Measurements from ENCODE around the gene TEX48. TPM values are rescaled to one million over a fixed set of nuclear protein-coding genes. Genes with fewer than 3 reads are reported as not detected.

The TEX48 gene
- total RNA-seq, 1 experiment from 2014 or later: 2.4 TPM

- no peaks in the 10 kb centered on the region for H3K9me2 ChIP-seq (replicated peaks; ENCODE audit: low read length)
- H2AFZ ChIP-seq (ENCODE audit: low read length): no peak overlapping the region
- H3K27ac ChIP-seq (ENCODE audit: low read length): peak overlapping the region; percentile 98
- ATAC-seq: no peak
- no peak overlapping the region for H3K4me3 ChIP-seq (ENCODE audit: low read length)
- H3K4me2 ChIP-seq (ENCODE audit: low read length): no peak overlapping the region
- peak overlapping the region; percentile 80 for H3K9ac ChIP-seq (ENCODE audit: low read length)
- no peaks in the 10 kb centered on the region for H3K9me3 ChIP-seq (ENCODE audit: low read length)
- no peaks in the 10 kb centered on the region for H3K36me3 ChIP-seq (ENCODE audit: low read depth, low read length)
- peaks cover 57% of the 10 kb centered on the region for H3K4me1 ChIP-seq (ENCODE audit: insufficient read depth, low read length)
- CTCF ChIA-PET: no interaction called here
- TF ChIP-seq EZH2phosphoT487 (IDR thresholded peaks at IDR 0.05; ENCODE audit: borderline replicate concordance, low read length): no peak
- TF ChIP-seq CTCF (conservative IDR thresholded peaks at IDR 0.05; ENCODE audit: low read depth, low read length): no peak
- TF ChIP-seq EZH2 (IDR thresholded peaks at IDR 0.05; ENCODE audit: low read length, unreplicated experiment): no peak
- no peaks in the 10 kb centered on the region for H3K79me2 ChIP-seq (ENCODE audit: low read length)
- POLR2A ChIA-PET (ENCODE audit: unreplicated experiment): no interaction called here
- H4K20me1 ChIP-seq (ENCODE audit: low read length): no peaks in the 10 kb centered on the region
- H3K27me3 ChIP-seq (ENCODE audit: low read length): no peaks in the 10 kb centered on the region
- DNase-seq: no peak
- no peaks in the 10 kb centered on the region for H3F3A ChIP-seq (ENCODE audit: low read length, unreplicated experiment)
- intact Hi-C loops (cut with micrococcal nuclease): no loop called here
- BruUV-seq (replicated peaks): no TSS peak
These were observed 6.4 kb upstream of the TEX48 start for GRCh38 chr9:114688379-114688778.

- no peak for TF ChIP-seq EZH2phosphoT487 (IDR thresholded peaks at IDR 0.05; ENCODE audit: borderline replicate concordance, low read length)
- TF ChIP-seq EZH2 (IDR thresholded peaks at IDR 0.05; ENCODE audit: low read length, unreplicated experiment): no peak
- TF ChIP-seq CTCF (conservative IDR thresholded peaks at IDR 0.05; ENCODE audit: low read depth, low read length): no peak
- Histone ChIP-seq H3K27me3 (ENCODE audit: low read length) (no peaks in the 10 kb centered on the region), H3K9me2 (replicated peaks; ENCODE audit: low read length) (no peaks in the 10 kb centered on the region), H2AFZ (ENCODE audit: low read length) (no peak overlapping the region), H4K20me1 (ENCODE audit: low read length) (no peaks in the 10 kb centered on the region), H3K4me2 (ENCODE audit: low read length) (peak overlapping the region; percentile 42), H3K4me1 (ENCODE audit: insufficient read depth, low read length) (peaks cover 45% of the 10 kb centered on the region), H3K9ac (ENCODE audit: low read length) (peak overlapping the region; percentile 80), H3K79me2 (ENCODE audit: low read length) (no peaks in the 10 kb centered on the region), H3K9me3 (ENCODE audit: low read length) (no peaks in the 10 kb centered on the region), H3K27ac (ENCODE audit: low read length) (peak overlapping the region; percentile 98), H3K36me3 (ENCODE audit: low read depth, low read length) (no peaks in the 10 kb centered on the region), H3F3A (ENCODE audit: low read length, unreplicated experiment) (no peaks in the 10 kb centered on the region), H3K4me3 (ENCODE audit: low read length) (no peak overlapping the region)
- DNase-seq (peak; percentile 80), ATAC-seq (peak; percentile 31)
- ChIA-PET POLR2A (ENCODE audit: unreplicated experiment) (no interaction called here), CTCF (no interaction called here)
- intact Hi-C loops (cut with micrococcal nuclease): loop anchor here (2.0 kb wide), 1 partner anchor 166 kb away; no protein-coding TSS in a partner anchor
- no TSS peak for BruUV-seq (replicated peaks)
These were observed 5.0 kb upstream of the TEX48 start for GRCh38 chr9:114687034-114687433.

GRCh38 chr9:114685951-114686350 is 4.0 kb upstream of the TEX48 start:
- no peaks in the 10 kb centered on the region for H3K79me2 ChIP-seq (ENCODE audit: low read length)
- H3K9me2 ChIP-seq (replicated peaks; ENCODE audit: low read length): no peaks in the 10 kb centered on the region
- no peak overlapping the region for H2AFZ ChIP-seq (ENCODE audit: low read length)
- intact Hi-C loops (cut with micrococcal nuclease): loop anchor here (1.0 to 2.0 kb wide), 2 partner anchors 48 to 167 kb away; no protein-coding TSS in a partner anchor
- H3K4me3 ChIP-seq (ENCODE audit: low read length): no peak overlapping the region
- ChIA-PET CTCF (no interaction called here), POLR2A (ENCODE audit: unreplicated experiment) (interaction anchor here (0.6 kb wide), 1 partner anchor 420 kb away, joined by 3 read pairs; no protein-coding TSS in a partner anchor)
- 0 out of 2 replicates have a peak overlapping the region, but pooled peaks have one; percentile 17 for H3K4me2 ChIP-seq (ENCODE audit: low read length)
- DNase-seq (no peak), ATAC-seq (no peak)
- H3K27me3 ChIP-seq (ENCODE audit: low read length): no peaks in the 10 kb centered on the region
- TF ChIP-seq CTCF (conservative IDR thresholded peaks at IDR 0.05; ENCODE audit: low read depth, low read length): no peak
- TF ChIP-seq EZH2phosphoT487 (IDR thresholded peaks at IDR 0.05; ENCODE audit: borderline replicate concordance, low read length): no peak
- TF ChIP-seq EZH2 (IDR thresholded peaks at IDR 0.05; ENCODE audit: low read length, unreplicated experiment): no peak
- no peaks in the 10 kb centered on the region for H3F3A ChIP-seq (ENCODE audit: low read length, unreplicated experiment)
- H3K27ac ChIP-seq (ENCODE audit: low read length): peak overlapping the region; percentile 98
- H3K9me3 ChIP-seq (ENCODE audit: low read length): no peaks in the 10 kb centered on the region
- BruUV-seq (replicated peaks): no TSS peak
- no peaks in the 10 kb centered on the region for H4K20me1 ChIP-seq (ENCODE audit: low read length)
- H3K4me1 ChIP-seq (ENCODE audit: insufficient read depth, low read length): peaks cover 41% of the 10 kb centered on the region
- H3K9ac ChIP-seq (ENCODE audit: low read length): peak overlapping the region; percentile 78
- H3K36me3 ChIP-seq (ENCODE audit: low read depth, low read length): no peaks in the 10 kb centered on the region

Data from PC-3 (cell line).